HUES6 (cell line): ENCODE measurements around the gene SMR3A.

Experiments
- H3K27ac ChIP-seq: 2 replicates; pipeline ENCODE4 v1.7.0; 2013; ENCODE audit warnings: low read depth, mild to moderate bottlenecking, low read length, inconsistent platforms
- H3K27me3 ChIP-seq: 2 replicates; pipeline ENCODE4 v1.6.1; 2013; ENCODE audit warnings: low read length; ENCODE audit not compliant: control insufficient read depth, insufficient read depth
- H3K36me3 ChIP-seq: 2 replicates; pipeline ENCODE4 v1.6.1; 2013; ENCODE audit warnings: low read length; ENCODE audit not compliant: control insufficient read depth, insufficient read depth
- H3K4me1 ChIP-seq: 2 replicates; pipeline ENCODE4 v1.6.1; 2013; ENCODE audit warnings: low read length; ENCODE audit not compliant: control insufficient read depth, insufficient read depth
- H3K4me3 ChIP-seq: 2 replicates; pipeline ENCODE4 v1.5.1; 2013; ENCODE audit warnings: low read depth, low read length
- H3K9ac ChIP-seq: one replicate; pipeline ENCODE4 v1.6.1; 2013; ENCODE audit warnings: mild to moderate bottlenecking, low read length
- H3K9me3 ChIP-seq: 2 replicates; pipeline ENCODE4 v1.6.1; 2013; ENCODE audit warnings: low read depth, low read length; ENCODE audit not compliant: control insufficient read depth, insufficient read depth

The SMR3A gene

DNA sequence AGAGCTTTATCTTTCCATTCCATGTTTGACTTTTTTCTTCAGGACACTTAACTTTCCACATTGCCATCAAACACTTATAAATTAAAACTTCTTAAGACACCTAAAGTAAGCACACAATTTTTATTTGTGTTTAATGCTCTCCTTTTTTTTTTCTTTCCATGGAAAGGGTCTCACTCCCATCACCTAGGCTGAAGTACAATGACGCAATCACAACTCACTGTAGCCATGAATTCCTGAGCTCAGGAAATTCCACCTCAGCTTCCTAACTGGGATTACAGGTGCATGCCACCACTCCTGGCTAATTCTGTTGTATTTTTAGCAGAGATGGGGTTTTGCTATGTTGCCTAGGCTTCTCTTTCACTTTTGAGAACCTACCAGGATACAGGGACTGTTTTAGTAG lies 7.3 kb downstream of the SMR3A start:
- Histone ChIP-seq H3K27ac (no peak overlapping the region), H3K9me3 (no peaks in the 10 kb centered on the region), H3K4me3 (no peak overlapping the region), H3K9ac (no peak overlapping the region), H3K4me1 (no peaks in the 10 kb centered on the region), H3K27me3 (no peaks in the 10 kb centered on the region), H3K36me3 (no peaks in the 10 kb centered on the region)

DNA sequence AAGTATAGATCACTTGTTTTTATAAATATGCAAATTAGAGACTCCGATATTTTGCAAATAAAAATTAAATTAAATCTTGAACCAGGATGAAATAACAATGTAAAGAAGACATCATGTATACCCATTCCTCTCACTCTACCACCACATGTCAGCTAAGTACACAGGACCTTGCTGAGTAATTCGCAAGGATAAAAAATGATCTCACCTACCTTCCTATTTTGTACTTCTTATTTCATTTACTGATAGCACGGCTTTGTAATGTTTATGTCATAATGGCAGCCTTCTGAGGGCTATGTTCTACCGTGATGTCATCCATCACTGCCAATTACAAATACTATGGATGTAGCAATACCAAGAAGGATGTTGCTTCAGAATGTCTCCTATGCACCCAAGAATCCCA lies 11.4 kb downstream of the SMR3A start:
- no peaks in the 10 kb centered on the region for H3K27me3 ChIP-seq
- no peak overlapping the region for H3K4me3 ChIP-seq
- H3K36me3 ChIP-seq, result no peaks in the 10 kb centered on the region
- H3K9me3 ChIP-seq, result no peaks in the 10 kb centered on the region
- H3K4me1 ChIP-seq, result no peaks in the 10 kb centered on the region
- no peak overlapping the region for H3K9ac ChIP-seq
- no peak overlapping the region for H3K27ac ChIP-seq

DNA sequence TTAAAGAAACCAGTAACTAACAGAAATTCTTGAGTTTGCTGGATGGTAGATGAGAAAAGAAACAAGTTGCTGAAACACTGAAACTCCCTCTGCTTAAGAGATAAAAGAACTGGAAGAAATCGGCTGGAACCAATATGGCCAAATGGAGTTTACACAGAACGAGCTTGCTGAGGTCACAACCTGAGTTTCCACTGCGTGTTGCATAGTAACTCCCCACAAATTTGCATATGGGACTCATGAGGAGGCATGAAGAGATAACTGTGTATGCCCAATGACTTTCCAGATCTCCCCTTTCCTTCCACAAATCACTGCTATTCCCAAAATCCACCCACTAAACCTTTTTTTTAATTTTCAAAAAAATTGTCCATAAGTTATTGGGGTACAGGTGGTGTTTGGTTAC lies 12.2 kb downstream of the SMR3A start:
- Histone ChIP-seq H3K4me1 (no peaks in the 10 kb centered on the region), H3K27ac (no peak overlapping the region), H3K9me3 (no peaks in the 10 kb centered on the region), H3K27me3 (no peaks in the 10 kb centered on the region), H3K9ac (no peak overlapping the region), H3K4me3 (no peak overlapping the region), H3K36me3 (no peaks in the 10 kb centered on the region)

DNA sequence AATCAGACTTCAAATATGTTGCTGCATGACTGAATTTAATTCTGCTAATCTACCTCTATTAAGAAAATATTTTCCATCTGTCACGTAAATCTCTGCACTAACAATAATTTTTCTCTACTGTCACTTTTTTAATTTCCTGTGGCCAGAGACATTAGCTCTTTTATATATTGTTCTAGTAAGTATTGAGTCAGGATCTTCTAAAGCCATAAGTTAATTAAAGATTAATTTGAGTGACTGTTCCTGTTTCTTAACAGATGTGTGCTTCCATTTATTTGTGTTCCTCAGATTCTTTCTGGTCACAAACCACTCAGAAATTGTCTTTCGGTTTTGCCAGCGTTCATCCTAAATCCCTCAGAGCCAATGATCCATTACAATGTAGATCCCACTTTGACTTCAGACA lies 20.0 kb downstream of the SMR3A start:
- Histone ChIP-seq H3K27ac (no peak overlapping the region), H3K4me3 (no peak overlapping the region), H3K36me3 (no peaks in the 10 kb centered on the region), H3K9me3 (no peaks in the 10 kb centered on the region), H3K27me3 (no peaks in the 10 kb centered on the region), H3K4me1 (no peaks in the 10 kb centered on the region), H3K9ac (no peak overlapping the region)

DNA sequence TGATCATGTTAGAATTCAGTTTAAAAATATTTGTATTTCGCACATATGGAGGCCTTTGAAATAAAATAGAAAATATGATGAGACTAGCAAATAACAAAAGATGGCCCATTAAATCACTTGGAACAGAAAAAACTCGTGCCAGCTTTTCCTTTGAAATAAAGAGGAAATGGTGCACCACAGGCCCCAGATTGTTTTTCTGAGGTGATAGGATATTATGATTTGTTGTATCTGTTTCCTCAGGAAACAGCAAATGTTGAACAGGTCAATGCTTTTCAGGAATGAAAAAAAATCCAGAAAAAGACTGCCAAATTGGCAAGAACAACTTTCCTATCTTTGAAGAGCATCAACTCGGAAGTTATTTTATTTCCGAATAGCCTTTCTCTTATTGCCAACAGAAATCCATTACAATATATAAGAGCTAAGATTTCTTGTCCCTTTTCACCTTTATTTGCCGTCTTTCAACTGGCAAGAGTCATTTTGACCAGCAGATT lies 22.2 kb downstream of the SMR3A start, which contains the start of gene SMR3B:
SMR3B (plus strand) TSS at position 441 of the 491 bp plus-strand sequence. CDS start 1,380 bp downstream, outside the sequence.
- no peak within 1 kb of the TSS for H3K4me3 ChIP-seq
- H3K9ac ChIP-seq, result no peak within 1 kb of the TSS
- no peaks in the 10 kb centered on the region for H3K4me1 ChIP-seq
- H3K27me3 ChIP-seq, result no peaks in the 10 kb centered on the region
- H3K9me3 ChIP-seq, result no peaks in the 10 kb centered on the region
- no peaks in the 10 kb centered on the region for H3K36me3 ChIP-seq
- H3K27ac ChIP-seq, result no peak within 1 kb of the TSS

DNA sequence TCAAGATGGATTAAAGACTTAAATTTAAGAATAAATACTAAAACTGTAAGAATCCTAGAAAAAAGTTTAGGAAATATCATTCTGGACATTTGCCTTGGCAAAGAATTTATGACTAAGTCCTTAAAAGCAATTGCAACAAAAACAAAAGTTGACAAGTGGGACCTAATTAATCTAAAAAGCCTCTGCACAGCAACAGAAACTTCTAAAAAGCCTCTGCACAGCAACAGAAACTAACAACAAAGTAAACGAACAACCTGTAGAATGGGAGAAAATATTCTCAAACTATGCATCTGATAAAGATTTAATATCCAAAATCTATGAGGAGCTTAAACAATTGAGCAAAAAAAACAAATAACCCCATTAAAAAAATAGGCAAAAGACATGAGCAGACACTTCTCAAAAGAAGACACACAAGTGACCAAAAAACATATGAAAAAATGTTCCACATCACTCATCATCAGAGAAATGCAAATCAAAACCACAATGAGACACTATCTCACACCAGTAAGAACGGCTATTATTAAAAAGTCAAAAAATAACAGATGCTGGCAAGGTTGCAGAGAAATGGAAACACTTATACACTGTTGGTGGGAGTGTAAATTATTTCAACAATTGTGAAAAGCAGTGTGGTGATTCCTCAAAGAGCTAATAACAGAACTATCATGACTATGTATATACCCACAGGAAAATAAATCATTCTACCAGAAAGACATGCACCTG lies 31.7 kb downstream of the SMR3A start:
- Histone ChIP-seq H3K27me3 (no peaks in the 10 kb centered on the region), H3K4me1 (no peaks in the 10 kb centered on the region), H3K36me3 (no peaks in the 10 kb centered on the region), H3K9me3 (no peaks in the 10 kb centered on the region), H3K4me3 (no peak overlapping the region), H3K27ac (no peak overlapping the region), H3K9ac (no peak overlapping the region)

DNA sequence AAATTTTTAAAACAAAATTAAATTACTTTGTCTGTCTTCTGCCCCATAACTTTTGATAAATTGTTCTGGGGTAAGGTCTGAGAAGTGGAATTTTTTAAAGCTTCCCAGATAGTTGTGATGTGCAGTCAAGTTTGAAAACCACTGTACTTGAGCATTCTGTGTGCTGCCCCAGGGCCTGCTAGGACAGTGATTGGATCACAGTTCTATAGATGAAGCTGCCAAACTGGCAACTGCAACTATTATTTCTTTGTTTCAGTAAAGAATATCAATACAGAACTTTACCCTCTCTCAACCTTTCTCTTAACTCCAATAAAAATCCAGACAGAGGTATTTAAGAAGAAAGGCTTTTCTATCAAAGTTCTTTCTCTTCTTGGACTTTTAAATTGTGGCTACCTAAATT lies 37.0 kb downstream of the SMR3A start, which contains the start of gene OPRPN:
OPRPN (plus strand) TSS at position 361 of the 400 bp plus-strand sequence. CDS start 1,346 bp downstream, outside the sequence.
- no peaks in the 10 kb centered on the region for H3K9me3 ChIP-seq
- no peaks in the 10 kb centered on the region for H3K36me3 ChIP-seq
- no peaks in the 10 kb centered on the region for H3K4me1 ChIP-seq
- H3K9ac ChIP-seq, result no peak within 1 kb of the TSS
- H3K27ac ChIP-seq, result no peak within 1 kb of the TSS
- no peaks in the 10 kb centered on the region for H3K27me3 ChIP-seq
- H3K4me3 ChIP-seq, result no peak within 1 kb of the TSS

DNA sequence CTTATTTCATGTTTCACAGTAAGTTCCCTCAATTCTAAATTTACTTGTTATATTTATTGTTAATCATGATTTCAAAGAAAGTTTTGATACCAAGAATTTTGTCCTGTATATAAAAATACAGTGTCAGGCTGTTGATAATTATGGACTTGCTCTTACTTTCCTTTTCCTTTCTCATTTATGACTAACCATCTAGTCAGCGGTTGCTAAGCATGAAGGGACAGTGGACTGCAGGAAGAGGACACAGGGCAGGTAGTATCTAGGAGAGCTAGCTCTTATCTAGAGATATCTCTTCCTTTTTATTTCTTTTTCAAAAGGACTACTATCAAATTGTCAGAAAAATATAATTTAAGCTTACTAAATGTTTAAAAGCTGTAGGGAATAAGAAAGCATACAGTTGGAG lies 38.8 kb downstream of the SMR3A start:
- Histone ChIP-seq H3K27ac (no peak overlapping the region), H3K9me3 (no peaks in the 10 kb centered on the region), H3K4me3 (no peak overlapping the region), H3K4me1 (no peaks in the 10 kb centered on the region), H3K9ac (no peak overlapping the region), H3K36me3 (no peaks in the 10 kb centered on the region), H3K27me3 (no peaks in the 10 kb centered on the region)

DNA sequence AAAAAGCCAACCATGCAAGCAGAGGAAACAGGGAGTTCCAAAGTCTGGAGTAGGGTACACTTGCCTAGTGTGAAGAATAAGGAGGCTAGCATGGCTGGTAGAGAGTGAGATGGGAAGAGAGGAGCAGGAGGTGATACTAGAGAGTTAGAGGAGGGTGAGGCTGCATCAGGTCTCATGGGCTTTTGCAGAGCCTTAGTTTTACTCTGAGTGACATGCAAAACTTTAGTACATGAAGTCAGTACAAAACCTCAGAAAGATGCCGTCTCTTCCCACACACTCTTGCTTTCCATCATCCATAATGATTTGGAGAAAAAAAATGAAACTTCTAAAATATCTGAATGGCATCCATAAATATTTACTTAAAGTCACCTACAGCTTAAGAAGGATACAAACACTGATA lies 42.2 kb downstream of the SMR3A start:
- no peak overlapping the region for H3K9ac ChIP-seq
- H3K36me3 ChIP-seq, result no peaks in the 10 kb centered on the region
- no peak overlapping the region for H3K27ac ChIP-seq
- no peak overlapping the region for H3K4me3 ChIP-seq
- H3K27me3 ChIP-seq, result no peaks in the 10 kb centered on the region
- H3K4me1 ChIP-seq, result no peaks in the 10 kb centered on the region
- H3K9me3 ChIP-seq, result no peaks in the 10 kb centered on the region

DNA sequence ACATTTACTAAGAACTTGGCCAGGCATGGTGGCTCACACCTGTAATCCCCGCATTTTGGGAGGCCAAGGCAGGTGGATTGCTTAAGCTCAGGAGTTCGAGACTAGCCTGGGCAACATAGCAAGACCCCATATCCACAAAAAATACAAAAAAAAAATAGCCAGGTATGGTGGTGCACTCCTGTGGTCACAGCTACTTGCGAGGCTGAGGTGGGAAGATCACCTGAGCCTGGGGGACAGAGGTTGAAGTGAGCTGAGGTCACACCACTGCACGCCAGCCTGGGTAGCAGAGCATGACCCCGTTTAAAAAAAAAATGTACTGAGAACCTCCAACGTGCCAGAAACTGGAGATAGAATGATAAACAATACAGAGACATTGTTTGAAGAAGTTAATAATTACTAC lies 45.2 kb downstream of the SMR3A start:
- Histone ChIP-seq H3K27me3 (no peaks in the 10 kb centered on the region), H3K4me3 (no peak overlapping the region), H3K36me3 (no peaks in the 10 kb centered on the region), H3K9me3 (no peaks in the 10 kb centered on the region), H3K4me1 (no peaks in the 10 kb centered on the region), H3K9ac (no peak overlapping the region), H3K27ac (no peak overlapping the region)
